Cardiac muscle cell (in vitro differentiated cells and primary cell): Measurements from ENCODE around the gene INSRR. TPM values are rescaled to one million over a fixed set of nuclear protein-coding genes. Genes with fewer than 3 reads are reported as not detected.

Source experiments
- DNase-seq, 2 donors: peaks; one replicate each; pipeline versions ENCODE4 v3.0.0 to v3.0.0-alpha.2; 2010 to 2017; ENCODE audit warnings: low read depth in 1 of 2, low spot score in 1 of 2
- H3K27ac ChIP-seq: fragments of 200-600 bp; sonication (generic); 2 replicates; pipeline ENCODE4 v1.5.1; 2016
- H3K27me3 ChIP-seq: fragments of 200-600 bp; sonication (generic); 2 replicates; pipeline ENCODE4 v1.6.0; 2016; ENCODE audit warnings: control low read depth
- H3K36me3 ChIP-seq: fragments of 200-600 bp; sonication (generic); 2 replicates; pipeline ENCODE4 v1.5.1; 2016; ENCODE audit warnings: control low read depth
- H3K4me1 ChIP-seq: fragments of 200-600 bp; sonication (generic); 2 replicates; pipeline ENCODE4 v1.8.1; 2017; ENCODE audit warnings: low read depth, mild to moderate bottlenecking, mixed run types
- H3K4me3 ChIP-seq: fragments of 200-600 bp; sonication (generic); 2 replicates; pipeline ENCODE4 v1.5.1; 2016; ENCODE audit warnings: mild to moderate bottlenecking
- H3K9me3 ChIP-seq: fragments of 200-600 bp; sonication (generic); 2 replicates; pipeline ENCODE4 v1.5.1; 2017; ENCODE audit warnings: low read depth, mild to moderate bottlenecking, control low read depth
- CTCF ChIP-seq: IDR thresholded peaks from 2 replicates; pipeline ENCODE4 v1.5.1; 2012; ENCODE audit warnings: low read depth, mild to moderate bottlenecking, low read length
- polyA plus RNA-seq: library from polyadenylated mRNA; unstranded; fragments of >200 nt; fragmentation: Nextera tagmentation; extraction: Ambion mirVana; gene quantifications from 2 replicates; pipeline ENCODE4 v1.2.1, GENCODE V29; 2016
- total RNA-seq: library from RNA; depleted of rRNA; stranded (reverse); fragments of >200 nt; gene quantifications from 2 replicates; pipeline ENCODE4 v1.2.3, GENCODE V29; 2016

The INSRR gene
- total and polyA plus RNA-seq, 2 experiments from 2014 or later, result 0.11 to 0.21 TPM

DNA sequence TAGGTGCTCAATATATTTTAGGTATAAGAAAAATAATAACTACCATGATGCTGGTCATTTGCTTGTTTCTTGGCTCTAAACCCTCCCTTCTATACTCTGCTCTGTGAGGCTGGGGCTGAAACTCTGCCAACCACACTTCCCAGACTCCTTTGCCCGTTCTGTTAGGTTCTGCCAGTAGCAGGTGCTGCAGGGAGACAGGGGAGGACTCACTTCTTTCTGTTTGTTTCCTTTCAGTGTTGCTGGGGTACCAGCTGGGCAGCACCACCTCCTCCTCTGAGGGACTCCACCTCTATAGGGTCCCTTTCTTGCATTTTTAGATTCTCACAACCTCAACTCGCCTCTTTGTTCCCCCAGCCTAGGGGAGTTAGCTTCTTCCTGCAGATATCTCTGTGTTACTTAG, 25.3 kb downstream of the INSRR start:
- no peak for DNase-seq
- H3K9me3 ChIP-seq, result no peaks in the 10 kb centered on the region
- H3K27me3 ChIP-seq, result peaks cover 26% of the 10 kb centered on the region
- no peak overlapping the region for H3K27ac ChIP-seq
- no peaks in the 10 kb centered on the region for H3K4me1 ChIP-seq
- no peaks in the 10 kb centered on the region for H3K36me3 ChIP-seq
- H3K4me3 ChIP-seq, result no peak overlapping the region
- no peak for TF ChIP-seq CTCF

DNA sequence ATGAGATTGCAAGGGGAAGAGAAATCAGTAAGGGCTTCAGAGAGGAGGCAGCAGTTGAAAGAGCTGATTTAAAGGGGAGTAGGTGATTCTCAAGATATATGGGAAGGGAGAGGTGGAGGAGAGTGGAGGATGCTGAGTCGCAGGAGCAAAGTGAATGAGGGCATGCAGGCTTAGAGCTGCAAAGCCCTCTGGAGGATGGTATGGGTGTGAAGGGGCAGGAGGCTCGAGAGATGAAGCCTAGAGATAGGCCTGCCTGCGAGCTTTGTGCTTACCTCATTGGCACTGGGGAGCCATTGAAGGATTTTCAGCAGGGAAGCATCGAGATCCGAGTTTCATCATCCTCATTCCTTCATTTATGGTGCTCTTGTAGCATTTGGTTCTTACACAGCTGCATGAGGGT, 26.5 kb downstream of the INSRR start:
- no peaks in the 10 kb centered on the region for H3K4me1 ChIP-seq
- H3K27ac ChIP-seq, result no peak overlapping the region
- no peaks in the 10 kb centered on the region for H3K36me3 ChIP-seq
- TF ChIP-seq CTCF, result no peak
- H3K27me3 ChIP-seq, result peaks cover 26% of the 10 kb centered on the region
- no peaks in the 10 kb centered on the region for H3K9me3 ChIP-seq
- no peak for DNase-seq
- H3K4me3 ChIP-seq, result no peak overlapping the region

GRCh38 chr1:156828400-156829124, 30.4 kb downstream of the INSRR start:
- TF ChIP-seq CTCF, result no peak
- peaks cover 14% of the 10 kb centered on the region for H3K27me3 ChIP-seq

GRCh38 chr1:156826630-156827029, 32.3 kb downstream of the INSRR start:
- no peak for TF ChIP-seq CTCF
- peak in 1 of 2 donors; percentile 60 for DNase-seq
- no peaks in the 10 kb centered on the region for H3K9me3 ChIP-seq
- no peak overlapping the region for H3K4me3 ChIP-seq
- peaks cover 17% of the 10 kb centered on the region for H3K27me3 ChIP-seq
- no peaks in the 10 kb centered on the region for H3K36me3 ChIP-seq
- H3K27ac ChIP-seq, result no peak overlapping the region
- H3K4me1 ChIP-seq, result no peaks in the 10 kb centered on the region

More at GRCh38 chr1:156828400-156829124, 30.4 kb downstream of the INSRR start:
- Histone ChIP-seq H3K36me3 (no peaks in the 10 kb centered on the region), H3K9me3 (no peaks in the 10 kb centered on the region), H3K27ac (no peak overlapping the region), H3K4me1 (no peaks in the 10 kb centered on the region), H3K4me3 (no peak overlapping the region)
- DNase-seq, result no peak

DNA sequence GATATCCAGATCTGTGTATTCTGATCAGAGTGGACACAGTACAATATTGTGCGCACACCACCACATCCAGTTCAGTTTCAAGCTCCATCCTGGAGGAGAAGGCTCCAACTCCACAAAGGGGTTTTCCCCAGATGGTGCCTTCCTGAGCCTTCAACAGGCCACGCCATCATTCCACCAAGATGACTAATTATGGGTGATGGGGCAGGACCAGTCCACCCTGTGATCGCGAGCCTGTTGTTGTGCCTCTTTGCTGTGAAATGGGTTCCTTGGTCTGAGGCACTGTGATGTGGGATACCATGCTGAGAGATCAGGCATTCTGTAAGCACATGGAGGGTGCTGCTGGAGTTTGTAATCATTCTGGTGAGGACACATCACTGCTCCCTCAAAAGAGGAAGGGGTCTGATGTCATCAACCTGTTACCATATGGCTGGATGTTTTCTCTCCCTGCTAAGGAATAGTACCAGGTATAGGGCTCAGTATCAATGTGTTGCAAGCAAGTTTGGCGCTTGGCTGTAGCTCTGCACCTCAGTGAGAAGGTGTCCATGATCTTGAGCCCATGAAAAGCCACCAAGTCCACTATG, 35.6 kb downstream of the INSRR start:
- no peak for DNase-seq
- H3K36me3 ChIP-seq, result no peaks in the 10 kb centered on the region
- no peak overlapping the region for H3K4me3 ChIP-seq
- H3K27me3 ChIP-seq, result peaks cover 17% of the 10 kb centered on the region
- no peak overlapping the region for H3K27ac ChIP-seq
- H3K9me3 ChIP-seq, result no peaks in the 10 kb centered on the region
- H3K4me1 ChIP-seq, result no peaks in the 10 kb centered on the region
- TF ChIP-seq CTCF, result no peak
